ENCODE results near the gene MYO6. TPM values are rescaled to one million over a fixed set of nuclear protein-coding genes. Genes with fewer than 3 reads are reported as not detected.

Gene MYO6
- total and polyA plus RNA-seq, 2 of the 4 experiments (the other 2 are of a cell fraction) = 6.1 to 6.8 TPM

- Histone ChIP-seq H2BK15ac (ENCODE audit: low read depth, low read length) (no peak overlapping the region), H3K4me1 (ENCODE audit: control insufficient read depth, insufficient read depth, low read length) (peaks cover 3% of the 10 kb centered on the region; the same call in 1 of the 2 replicates), H3K56ac (ENCODE audit: extremely low read depth, insufficient read depth, low read length) (no peak overlapping the region), H3K9me3 (ENCODE audit: control insufficient read depth, insufficient read depth, low read length) (no peaks in the 10 kb centered on the region), H3K36me3 (ENCODE audit: control insufficient read depth, insufficient read depth, low read length) (no peaks in the 10 kb centered on the region), H3K9ac (ENCODE audit: low read depth, low read length) (no peak overlapping the region), H4K5ac (ENCODE audit: low read depth, low read length) (no peak overlapping the region), H3K9me1 (ENCODE audit: insufficient read depth, low read length) (0 out of 2 replicates have a peak, but pooled peaks cover 5% of the 10 kb centered on the region), H2BK120ac (ENCODE audit: low read depth, low read length) (no peak overlapping the region), H3K27ac (ENCODE audit: insufficient read depth, low read length) (no peak overlapping the region), H3K4me3 (ENCODE audit: insufficient read depth, low read depth, low read length) (no peak overlapping the region), H4K91ac (ENCODE audit: insufficient read depth, low read depth, low read length) (no peak overlapping the region), H3K27me3 (ENCODE audit: control insufficient read depth, insufficient read depth, low read length) (no peaks in the 10 kb centered on the region), H3K14ac (replicated peaks; ENCODE audit: low read depth, low read length) (no peak overlapping the region), H3K4ac (ENCODE audit: low read depth, low read length) (no peak overlapping the region), H2BK5ac (ENCODE audit: low read depth, low read length, poor library complexity, severe bottlenecking) (no peak overlapping the region), H3K4me2 (ENCODE audit: low read depth, low read length) (no peak overlapping the region), H3K79me1 (ENCODE audit: low read depth in 1 of 2, low read length in 2 of 2) (peaks cover 8 to 19% of the 10 kb centered on the region in 2 experiments), H3K23ac (ENCODE audit: low read depth, low read length) (no peak overlapping the region), H4K20me1 (ENCODE audit: insufficient read depth, low read length) (no peaks in the 10 kb centered on the region), H3K18ac (ENCODE audit: low read depth, low read length) (no peak overlapping the region), H2AK9ac (replicated peaks; ENCODE audit: low read depth, low read length, poor library complexity) (no peak overlapping the region), H4K8ac (ENCODE audit: low read depth in 2 of 2, low read length in 2 of 2) (no peak overlapping the region), H2AK5ac (ENCODE audit: low read depth, low read length) (no peak overlapping the region), H2BK20ac (ENCODE audit: low read depth, low read length) (no peak overlapping the region), H2AFZ (replicated peaks; ENCODE audit: low read length, poor library complexity) (no peak overlapping the region)
- ChIA-PET CTCF (no interaction called here), POLR2A (ENCODE audit: unreplicated experiment) (no interaction called here)
- in situ Hi-C loops (cut with MboI; ENCODE audit: low sequenced_read_pairs) (no loop called here), dilution Hi-C loops (cut with HindIII; ENCODE audit: low sequenced_read_pairs, unreplicated experiment) (no loop called here), intact Hi-C loops (cut with micrococcal nuclease) (loop anchor here (10.0 kb wide), 1 partner anchor 60 kb away; no protein-coding TSS in a partner anchor)
- no TSS peak for BruUV-seq (replicated peaks)
- no CpG with 5 or more reads among the region's 3 CpGs for WGBS, 2 experiments (ENCODE audit: extremely low coverage in 2 of 2, insufficient read length in 1 of 2)
- ATAC-seq (ENCODE audit: low read depth) (peak; percentile 48; the same call in 1 of the 2 replicates), DNase-seq (peak; percentile 19)
- no peak for TF ChIP-seq BHLHE40 (IDR thresholded peaks at IDR 0.05; ENCODE audit: low read depth, low read length)
- TF ChIP-seq CHD1 (IDR thresholded peaks at IDR 0.05; ENCODE audit: low read depth, low read length) = no peak
- no peak for TF ChIP-seq MAZ (IDR thresholded peaks at IDR 0.05; ENCODE audit: borderline replicate concordance, low read depth, low read length)
- no peak for TF ChIP-seq CTCF (conservative IDR thresholded peaks at IDR 0.05; ENCODE audit: low read depth, low read length)
- no peak for TF ChIP-seq RAD21 (IDR thresholded peaks at IDR 0.05; ENCODE audit: low read length)
- no peak for TF ChIP-seq ELK1 (IDR thresholded peaks at IDR 0.05; ENCODE audit: borderline replicate concordance, low read depth, low read length)
- no peak for TF ChIP-seq RFX5 (IDR thresholded peaks at IDR 0.05; ENCODE audit: low read depth, low read length)
- TF ChIP-seq MAFK (IDR thresholded peaks at IDR 0.05; ENCODE audit: low read depth, low read length) = no peak
These were observed 26.2 kb downstream of the MYO6 start for GRCh38 chr6:75775219-75775618.

All from IMR-90 (cell line).